Vagina (tissue), 2 donors: ENCODE results near the gene GAL3ST2.
"Not testable (repeated sequence)": the region's sequence is repeated elsewhere in the genome, so short reads cannot be mapped to it uniquely, and the experiment has no call there.

ENCODE experiments used
- POLR2A ChIP-seq, 2 donors: fragments of 450-650 bp; IDR thresholded peaks; one replicate each; pipeline ENCODE4 v1.6.1; 2017; ENCODE audit warnings: antibody characterized with exemption in 2 of 2, mild to moderate bottlenecking in 2 of 2, moderate library complexity in 2 of 2
- POLR2AphosphoS5 ChIP-seq, 2 donors: sonication (generic); formaldehyde crosslinking; IDR thresholded peaks; one replicate each; pipeline ENCODE4 v1.9.0; 2017; ENCODE audit warnings: antibody characterized with exemption in 2 of 2, mild to moderate bottlenecking in 2 of 2, low read depth in 1 of 2; ENCODE audit not compliant: insufficient read depth in 1 of 2
- TF ChIP-seq, protein P1 (sequence below), 3 experiments: fragments of 450-650 bp in 2 of 3; fragments of 200-600 bp in 1 of 3; sonication (generic) in 1 of 3; IDR thresholded peaks; one replicate each; pipeline ENCODE4 v1.5.1; 2017 to 2019; ENCODE audit warnings: antibody characterized with exemption in 3 of 3, mild to moderate bottlenecking in 2 of 3, moderate library complexity in 2 of 3

DNA sequence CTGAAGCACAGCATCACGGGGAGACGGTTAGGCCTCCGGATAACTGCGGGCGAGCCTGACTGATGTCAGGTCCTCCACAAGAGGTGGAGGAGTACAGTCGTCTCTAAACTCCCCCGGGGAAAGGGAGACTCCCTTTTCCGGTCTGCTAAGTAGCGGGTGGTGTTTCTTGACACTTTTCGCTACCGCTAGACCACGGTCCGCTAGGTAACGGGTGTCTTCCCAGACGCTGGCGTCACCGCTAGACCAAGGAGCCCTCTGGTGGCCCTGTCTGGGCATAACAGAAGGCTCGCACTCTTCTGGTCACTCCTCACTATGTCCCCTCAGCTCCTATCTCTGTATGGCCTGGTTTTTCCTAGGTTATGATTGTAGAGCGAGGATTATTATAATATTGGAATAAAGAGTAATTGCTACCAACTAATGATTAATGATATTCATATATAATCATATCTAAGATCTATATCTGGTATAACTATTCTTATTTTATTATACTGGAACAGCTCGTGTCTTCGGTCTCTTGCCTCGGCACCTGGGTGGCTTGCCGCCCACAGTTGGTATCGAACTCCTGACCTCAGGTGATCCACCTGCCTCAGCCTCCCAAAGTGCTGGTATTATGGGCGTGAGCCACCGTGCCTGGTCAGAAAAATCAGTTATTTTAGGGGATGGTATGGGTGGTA lies 44.0 kb upstream of the GAL3ST2 start:
- not testable (repeated sequence) for TF ChIP-seq POLR2AphosphoS5 (IDR thresholded peaks at IDR 0.05; ENCODE audit: insufficient read depth in 1 of 2, low read depth in 1 of 2); POLR2A (IDR thresholded peaks at IDR 0.05)
- TF ChIP-seq, protein P1, sequence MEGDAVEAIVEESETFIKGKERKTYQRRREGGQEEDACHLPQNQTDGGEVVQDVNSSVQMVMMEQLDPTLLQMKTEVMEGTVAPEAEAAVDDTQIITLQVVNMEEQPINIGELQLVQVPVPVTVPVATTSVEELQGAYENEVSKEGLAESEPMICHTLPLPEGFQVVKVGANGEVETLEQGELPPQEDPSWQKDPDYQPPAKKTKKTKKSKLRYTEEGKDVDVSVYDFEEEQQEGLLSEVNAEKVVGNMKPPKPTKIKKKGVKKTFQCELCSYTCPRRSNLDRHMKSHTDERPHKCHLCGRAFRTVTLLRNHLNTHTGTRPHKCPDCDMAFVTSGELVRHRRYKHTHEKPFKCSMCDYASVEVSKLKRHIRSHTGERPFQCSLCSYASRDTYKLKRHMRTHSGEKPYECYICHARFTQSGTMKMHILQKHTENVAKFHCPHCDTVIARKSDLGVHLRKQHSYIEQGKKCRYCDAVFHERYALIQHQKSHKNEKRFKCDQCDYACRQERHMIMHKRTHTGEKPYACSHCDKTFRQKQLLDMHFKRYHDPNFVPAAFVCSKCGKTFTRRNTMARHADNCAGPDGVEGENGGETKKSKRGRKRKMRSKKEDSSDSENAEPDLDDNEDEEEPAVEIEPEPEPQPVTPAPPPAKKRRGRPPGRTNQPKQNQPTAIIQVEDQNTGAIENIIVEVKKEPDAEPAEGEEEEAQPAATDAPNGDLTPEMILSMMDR (IDR thresholded peaks at IDR 0.05): peak in 2 of 3 experiments; percentile 4 to 37
